Activated naive CD4-positive, alpha-beta T cell treated with Interleukin-2 at 50 U/mL for 16 hours (primary cell): ENCODE data around the gene C1QTNF4.

Experiments used
- DNase-seq: peaks from one replicate; pipeline ENCODE4 v3.0.0-alpha.2; 2020

The C1QTNF4 gene

DNA sequence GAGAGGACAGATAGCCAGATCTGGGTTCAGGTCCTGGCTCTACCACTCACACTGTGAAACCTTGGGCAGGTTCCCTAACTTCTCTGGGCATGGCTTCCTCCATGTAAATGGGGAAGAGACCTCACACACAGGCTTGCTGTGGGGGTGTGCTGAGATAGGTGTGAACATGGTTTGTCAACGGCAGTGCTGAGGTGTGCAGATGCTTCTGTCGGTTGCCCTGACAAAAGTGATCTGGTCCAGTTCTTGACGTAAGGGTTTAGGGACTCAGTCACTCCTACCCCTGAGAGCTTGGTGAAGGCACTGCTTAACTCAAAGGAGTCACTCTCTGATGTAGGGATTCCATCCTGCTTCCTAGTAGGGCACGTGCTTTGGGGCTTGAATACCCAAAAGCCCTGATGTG is 2.0 kb downstream of the C1QTNF4 start:
- DNase-seq = no peak

DNA sequence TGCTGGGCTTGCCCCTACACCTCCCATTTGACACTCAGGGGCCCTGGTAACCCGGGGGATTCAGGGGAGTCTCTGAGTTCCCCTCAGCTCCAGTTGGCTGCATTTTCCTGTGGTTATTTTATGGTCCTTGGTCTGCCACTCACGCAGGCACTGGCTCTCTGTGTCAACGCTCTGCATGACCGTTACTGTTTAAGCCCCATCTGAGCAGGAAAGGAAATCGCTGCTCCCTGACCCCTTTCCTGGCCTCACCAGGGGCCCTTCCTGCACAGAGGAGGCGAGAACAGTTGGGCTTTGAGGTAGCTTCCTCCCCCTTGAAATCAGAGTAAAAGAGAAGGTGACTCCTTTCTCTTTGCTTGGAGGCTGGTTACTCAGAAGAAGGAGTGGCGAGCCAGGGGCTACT is 2.4 kb downstream of the C1QTNF4 start:
- no peak for DNase-seq

DNA sequence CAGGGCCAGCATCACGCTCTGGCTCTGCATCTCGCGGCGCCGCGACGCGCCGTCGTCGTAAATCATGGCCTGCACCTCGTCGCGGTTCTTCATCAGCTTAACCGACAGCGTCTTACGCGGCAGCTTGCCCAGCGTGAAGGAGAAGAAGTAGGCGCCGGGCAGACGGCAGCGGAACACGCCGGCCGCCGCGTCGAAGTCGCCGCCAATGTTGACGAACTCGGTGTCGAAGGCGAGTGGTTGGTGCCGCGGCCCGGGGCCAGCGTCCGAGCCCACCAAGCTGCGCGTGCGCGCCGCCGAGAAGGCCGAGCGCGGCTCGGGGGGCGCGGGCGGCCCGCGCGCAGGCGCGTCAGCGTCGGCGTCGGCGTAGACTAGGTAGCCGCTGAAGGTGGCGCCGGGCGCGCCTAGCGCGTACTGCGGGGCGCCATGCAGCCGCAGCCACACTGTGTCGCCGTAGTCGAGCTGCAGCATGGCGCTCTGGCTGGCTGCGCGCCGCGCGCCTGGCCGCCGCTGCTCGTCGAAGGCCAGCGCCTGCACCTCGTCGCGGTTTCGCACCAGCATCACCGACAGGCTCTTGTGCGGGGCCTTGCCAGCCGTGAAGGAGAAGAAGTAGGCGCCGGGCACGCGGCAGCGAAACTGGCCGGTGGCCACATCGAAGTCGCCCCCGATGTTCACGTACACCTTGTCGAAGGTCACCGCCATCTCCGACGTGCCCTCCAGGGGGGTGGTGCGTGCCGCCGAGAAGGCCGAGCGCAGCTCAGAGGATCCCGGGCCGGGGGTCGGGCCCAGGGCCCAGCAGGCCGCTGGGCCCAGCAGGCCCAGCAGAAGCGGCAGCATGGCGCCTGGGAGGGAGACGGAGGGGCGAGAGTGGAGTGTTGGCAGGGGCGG is 4.0 kb downstream of the C1QTNF4 start:
- DNase-seq = no peak

DNA sequence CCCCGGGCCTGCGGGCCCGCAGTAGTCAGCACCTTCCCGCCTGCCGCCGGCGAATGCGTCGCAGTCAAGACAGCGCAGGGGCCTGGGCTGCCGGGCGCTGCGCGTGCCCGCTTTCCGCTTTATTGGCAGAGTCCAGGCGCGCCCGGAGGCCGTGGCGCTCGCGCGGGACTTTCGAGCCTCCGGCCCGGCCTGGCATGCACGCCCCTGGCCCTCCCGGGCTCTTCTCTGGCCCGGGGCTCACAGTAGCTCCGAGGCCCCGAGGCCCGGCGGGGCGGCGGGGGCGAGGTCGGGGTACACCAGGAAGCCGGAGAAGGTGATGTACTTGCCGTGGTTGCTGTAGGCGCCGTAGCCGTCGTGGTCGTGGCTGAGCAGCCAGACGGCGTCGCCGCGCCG is 4.6 kb downstream of the C1QTNF4 start:
- DNase-seq = no peak

DNA sequence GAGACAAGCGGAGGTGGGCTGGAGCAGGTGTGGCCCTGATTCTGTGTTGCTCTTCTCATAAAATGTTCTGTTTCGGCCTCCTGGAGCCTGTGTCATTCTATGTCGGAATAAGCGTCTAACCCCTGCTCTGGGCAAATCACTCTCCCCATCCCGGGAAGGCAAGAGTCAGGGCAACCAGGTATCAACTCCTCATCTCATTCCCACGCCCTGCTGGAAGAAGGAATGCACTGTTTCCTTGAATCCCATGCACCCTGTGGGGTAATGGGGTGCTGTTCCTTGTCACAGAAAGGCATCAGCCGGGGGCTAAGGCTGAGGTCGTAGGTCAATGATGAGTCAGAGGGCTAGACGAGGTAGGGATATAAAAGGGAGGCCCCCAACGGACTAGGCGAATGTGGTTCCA is 5.1 kb downstream of the C1QTNF4 start:
- DNase-seq = no peak

DNA sequence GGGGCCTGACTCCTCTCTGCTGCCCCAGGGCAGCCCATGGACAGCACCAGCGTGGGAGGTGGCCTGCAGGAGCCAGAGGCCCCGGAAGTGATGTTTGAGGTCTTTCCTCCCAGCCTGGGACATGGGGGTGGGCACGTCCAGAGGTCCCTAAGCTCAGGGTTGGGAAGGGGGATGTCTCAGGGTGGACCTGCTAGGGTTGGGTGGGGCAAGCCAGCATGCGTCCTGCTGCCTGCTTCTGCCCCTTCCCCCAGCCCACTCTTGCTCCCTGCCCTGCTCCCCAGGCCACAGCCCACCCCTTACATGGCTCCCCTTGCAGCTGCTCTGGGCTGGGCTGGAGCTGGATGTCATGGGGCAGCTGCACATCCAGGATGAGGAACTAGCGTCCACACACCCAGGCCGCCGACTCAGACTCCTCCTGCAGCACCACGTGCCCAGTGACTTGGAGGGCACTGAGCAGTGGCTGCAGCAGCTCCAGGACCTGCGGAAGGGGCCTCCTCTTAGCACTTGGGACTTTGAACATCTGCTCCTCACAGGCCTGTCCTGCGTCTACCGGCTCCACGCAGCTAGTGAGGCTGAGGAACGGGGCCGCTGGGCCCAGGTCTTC is 6.4 kb downstream of the C1QTNF4 start:
- no peak for DNase-seq

DNA sequence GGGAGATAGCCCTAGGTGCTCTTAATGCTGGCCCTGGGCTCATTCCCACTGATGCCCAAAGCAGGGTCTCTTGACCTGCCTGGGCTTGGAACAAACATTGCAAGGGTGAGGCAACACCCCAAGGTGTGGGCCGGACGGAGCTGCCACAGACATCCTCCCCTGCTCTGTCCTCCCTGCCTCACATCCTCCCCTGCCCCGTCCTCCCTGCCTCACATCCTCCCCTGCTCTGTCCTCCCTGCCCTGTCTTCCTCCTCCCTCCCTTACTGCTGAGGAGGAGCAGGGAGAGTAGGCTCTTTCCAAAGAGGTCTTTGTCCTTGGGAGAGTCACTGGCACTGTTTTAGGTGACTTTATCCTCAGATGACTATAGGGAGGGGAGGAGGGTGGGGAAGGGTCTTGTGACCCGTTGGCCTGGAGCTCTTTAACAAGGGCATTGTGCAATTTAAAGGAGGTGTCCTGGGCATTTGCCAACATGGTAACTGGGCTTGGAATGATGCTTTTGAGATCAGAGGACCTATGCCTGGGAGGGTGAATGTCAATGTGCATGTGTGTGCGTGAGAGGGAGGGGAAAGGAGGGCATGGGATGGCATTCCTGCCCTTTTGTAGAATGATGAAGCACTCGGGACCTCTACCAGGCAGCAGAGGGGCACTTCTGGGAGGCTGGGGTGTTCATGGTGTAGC is 7.0 kb downstream of the C1QTNF4 start:
- no peak for DNase-seq

DNA sequence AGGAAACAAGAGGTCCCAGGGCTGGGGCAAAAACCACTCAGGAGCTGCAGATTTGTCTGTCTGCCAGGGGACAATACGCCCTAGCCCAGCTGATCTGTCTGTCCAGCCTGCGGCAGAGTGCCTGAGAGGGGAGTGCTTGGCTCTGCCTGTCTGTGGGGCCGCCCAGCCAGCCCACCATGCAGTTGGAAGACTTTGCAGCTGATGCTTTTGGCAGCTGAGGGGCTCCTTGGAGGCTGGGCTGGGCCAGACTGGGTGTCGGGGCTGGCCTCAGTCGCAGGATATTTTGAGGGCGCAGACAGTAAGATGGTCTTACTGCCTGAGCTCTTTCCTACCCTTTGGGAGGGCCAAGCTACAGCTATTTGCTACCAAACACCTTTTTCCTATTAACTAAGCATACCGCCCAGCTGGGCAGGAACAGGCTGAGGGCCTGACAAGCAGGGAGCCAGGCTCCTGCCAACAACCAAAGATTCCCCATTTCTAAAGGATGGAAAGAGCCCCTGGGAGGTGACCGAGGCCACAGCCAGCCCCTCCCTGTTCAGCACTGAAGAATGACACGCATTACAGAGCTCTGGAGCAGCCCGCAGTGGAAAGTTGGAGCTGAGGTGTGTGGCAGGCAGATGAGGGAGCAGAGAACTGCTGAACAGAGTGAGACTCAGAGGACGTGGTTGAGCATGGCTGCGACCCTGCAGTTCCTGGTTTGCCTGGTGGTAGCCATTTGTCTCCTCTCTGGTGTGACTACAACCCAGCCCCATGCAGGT is 7.9 kb downstream of the C1QTNF4 start, which contains the start of gene FAM180B:
Gene FAM180B, plus strand, starts transcription at position 581 of the 758 bp plus-strand sequence. Its CDS starts 91 bp downstream, at position 672.
- DNase-seq = no peak

DNA sequence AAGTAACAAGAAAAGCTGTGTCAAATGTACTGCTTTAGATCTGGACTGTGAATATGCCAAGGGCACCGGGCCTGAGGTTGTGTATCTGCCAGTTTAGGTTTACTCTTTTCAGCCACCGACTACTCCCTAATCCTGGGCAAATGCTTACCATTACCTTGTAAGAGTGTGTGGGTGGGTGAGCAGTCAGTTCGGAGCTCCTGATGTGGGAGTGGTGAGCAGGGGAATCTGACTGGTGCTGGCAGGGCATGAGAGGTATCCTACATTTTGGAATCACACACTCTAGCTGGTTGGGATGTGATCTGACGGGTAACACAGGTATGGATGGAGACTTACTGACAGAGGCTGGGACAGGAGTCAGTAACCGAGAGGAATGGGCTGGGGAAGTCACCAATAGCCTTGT is 10.4 kb downstream of the C1QTNF4 start:
- DNase-seq = no peak

DNA sequence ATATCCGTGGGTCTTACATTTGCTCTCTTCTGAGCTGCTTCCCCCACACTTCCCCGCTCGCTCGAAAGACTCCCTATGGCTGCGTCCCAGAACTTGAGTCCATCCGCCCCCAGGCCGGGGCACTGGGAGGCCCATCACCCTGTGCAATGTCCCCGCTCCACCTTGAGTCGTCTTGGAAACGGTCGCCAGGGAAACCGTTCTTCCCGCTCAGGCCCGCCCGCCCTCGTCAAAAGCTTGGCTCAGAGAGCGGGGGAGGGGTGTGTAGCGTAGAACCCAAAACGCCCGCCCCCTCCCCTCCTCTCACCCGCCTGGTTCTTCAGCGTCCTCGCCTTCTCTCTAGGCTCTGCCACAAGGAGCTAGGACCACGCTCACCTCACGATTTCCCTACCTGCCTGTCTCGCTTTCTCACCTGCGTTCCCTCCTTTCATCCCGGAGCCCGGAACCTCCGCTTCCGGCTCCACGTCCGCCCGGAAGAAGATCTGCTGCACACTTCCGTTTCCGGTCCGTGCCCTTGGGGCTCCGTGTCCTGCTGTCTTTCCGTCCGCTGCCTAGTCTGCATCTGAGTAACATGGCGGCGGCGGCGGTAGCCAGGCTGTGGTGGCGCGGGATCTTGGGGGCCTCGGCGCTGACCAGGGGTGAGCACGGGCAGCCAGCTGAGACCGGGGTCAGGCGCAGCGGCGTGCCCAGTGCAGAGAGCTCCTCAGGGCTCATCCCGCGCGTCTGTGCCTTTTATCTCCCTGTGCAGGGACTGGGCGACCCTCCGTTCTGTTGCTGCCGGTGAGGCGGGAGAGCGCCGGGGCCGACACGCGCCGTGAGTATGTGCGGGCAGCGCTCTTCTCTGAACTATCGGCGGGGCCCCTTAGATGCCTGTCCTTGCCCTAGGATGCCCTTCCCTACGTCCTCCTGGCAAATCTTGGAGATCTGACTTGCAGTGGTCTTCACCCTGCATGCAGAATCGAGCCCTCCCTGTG is 15.4 kb downstream of the C1QTNF4 start, which contains the start of the genes KBTBD4 and NDUFS3:
Gene KBTBD4, minus strand, starts transcription at position 447 of the 971 bp plus-strand sequence. Its CDS starts 19 bp downstream, at position 428.
Gene NDUFS3, plus strand, starts transcription at position 551 of the 971 bp plus-strand sequence. Its CDS starts 18 bp downstream, at position 569.
- DNase-seq = peak; percentile 89

DNA sequence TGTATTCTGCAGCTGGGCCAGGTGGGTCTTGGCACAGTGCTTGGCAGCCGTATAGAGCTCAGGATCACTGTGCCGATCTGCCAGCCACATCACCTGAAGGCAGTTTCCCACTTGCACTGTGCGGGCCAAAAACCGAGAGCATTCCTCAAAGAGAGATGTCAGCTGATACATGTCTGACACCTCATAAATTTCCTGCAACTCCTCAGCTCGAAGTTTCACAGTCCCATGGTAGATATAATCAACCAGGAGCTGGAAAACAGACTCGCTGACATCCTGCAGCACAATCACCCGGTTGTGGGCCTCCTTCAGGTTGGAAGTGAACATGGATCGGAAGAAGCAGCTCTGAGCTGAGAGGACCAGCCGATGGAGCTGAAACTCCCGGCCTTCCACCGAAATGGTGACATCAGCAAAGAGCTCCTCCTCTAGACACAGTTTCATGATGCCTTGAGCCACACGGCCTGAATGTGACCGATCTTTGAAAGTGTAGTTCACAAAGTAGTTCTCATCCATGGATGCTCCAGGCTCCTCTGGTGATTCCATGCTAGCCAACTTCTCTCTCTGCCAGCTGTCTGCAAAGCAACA is 16.7 kb downstream of the C1QTNF4 start:
- no peak for DNase-seq

DNA sequence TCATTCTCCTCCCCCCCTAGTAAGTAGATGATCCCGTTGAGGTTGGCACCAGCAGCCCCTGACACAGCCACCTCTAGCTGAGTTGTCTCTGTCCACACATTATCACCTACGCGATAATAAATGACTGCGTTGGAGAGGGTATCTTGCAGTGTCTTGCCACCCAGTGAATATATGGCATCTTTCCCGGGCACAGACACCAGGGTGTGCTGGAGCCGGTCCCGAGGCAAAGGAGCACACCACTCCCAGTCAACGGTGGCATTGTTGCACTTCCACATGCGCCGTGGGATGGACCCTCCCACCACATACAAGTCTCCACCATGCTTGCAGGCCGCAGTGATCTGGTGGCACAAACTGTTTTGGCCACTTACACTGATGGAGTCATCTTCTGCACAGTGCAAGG is 20.9 kb downstream of the C1QTNF4 start:
- no peak for DNase-seq

DNA sequence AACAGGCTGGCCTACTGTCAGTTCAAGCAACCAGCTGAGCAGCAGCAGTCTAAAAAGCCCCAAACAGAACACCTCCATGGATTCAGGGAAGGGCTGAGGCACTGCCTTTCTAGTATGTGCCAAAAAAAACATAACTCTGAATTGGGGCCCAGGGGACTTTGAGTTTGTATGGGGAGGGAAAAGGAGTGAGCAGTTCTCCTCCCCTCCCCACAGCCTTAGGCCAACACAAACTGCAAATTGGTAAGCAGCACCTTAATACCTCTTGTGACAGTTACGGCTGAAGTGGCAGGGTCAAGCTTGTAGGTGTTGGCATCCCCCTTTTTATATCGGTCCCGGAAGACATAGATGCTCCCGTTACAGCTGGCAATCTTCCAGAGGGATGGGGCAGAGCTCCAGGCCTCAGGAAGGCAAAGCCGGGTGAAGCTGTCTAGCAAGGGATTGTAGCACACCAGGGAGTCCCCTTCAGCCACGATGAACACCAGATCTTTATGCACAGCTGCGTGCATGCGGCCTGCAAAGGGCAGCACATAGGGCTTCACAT is 21.4 kb downstream of the C1QTNF4 start:
- DNase-seq = no peak

DNA sequence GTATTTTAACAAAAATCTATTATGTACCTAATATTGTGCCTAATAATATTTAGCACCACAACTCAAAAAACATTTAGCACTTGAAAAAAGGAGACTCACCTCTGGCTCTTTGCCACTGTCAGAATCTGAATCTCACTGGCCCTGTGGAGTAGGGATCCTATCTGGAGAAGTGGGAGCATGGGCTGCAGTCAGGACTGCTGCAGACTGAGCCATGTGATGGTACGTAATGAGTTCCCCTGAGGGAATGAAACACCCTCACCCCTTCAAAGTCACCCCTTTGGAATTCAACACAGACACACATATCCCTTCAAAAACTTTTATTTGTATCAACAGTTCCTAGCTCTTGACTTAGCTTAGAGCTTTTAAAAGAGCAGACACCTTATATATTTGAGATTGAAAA is 22.3 kb downstream of the C1QTNF4 start:
- no peak for DNase-seq

DNA sequence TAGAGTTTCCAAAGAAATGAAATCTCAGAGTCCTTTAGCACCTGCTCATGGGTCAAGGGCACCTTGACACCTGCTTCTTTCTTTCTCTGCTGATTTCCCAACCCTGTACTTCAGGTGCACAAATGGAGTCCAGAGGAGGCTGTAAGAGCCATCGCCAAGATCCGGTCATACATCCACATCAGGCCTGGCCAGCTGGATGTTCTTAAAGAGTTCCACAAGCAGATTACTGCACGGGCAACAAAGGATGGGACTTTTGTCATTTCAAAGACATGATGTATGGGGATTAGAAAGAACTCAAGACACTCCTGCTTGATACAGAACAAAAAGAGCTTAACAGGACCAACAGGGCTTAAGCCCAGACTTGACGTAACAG is 22.9 kb downstream of the C1QTNF4 start:
- no peak for DNase-seq

DNA sequence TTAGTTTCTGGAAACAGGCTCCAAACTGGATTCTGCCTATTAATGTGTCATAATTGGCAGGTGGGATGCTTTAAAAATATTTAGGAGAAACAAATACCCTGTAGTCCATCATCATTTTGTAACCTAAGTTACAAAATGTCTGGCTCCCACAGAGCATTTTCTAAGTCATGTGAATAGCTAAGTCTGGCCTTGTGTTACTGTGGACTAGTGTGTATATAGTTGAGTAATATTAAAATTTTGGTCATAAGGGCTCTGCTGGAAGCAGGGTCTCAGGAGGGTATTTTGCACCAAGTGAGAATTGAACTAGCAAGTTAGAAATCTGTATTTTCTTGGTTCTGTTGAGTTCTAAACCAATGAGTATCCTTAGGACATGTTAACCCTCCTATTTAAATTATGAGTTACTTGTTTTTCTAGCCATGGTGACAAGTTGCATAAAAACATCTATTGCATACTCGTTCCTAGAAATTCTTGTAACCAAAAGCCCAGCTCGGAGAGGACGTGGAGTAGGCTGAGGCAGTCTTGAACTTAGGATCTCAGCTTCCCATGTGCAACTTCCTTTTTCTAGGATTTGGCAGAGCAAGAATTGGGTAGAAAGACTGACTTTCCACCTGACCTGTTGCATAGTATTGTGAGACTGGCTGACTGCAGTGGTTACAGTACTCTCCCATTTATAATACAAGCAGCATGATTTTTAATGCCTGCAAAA is 23.4 kb downstream of the C1QTNF4 start:
- no peak for DNase-seq

DNA sequence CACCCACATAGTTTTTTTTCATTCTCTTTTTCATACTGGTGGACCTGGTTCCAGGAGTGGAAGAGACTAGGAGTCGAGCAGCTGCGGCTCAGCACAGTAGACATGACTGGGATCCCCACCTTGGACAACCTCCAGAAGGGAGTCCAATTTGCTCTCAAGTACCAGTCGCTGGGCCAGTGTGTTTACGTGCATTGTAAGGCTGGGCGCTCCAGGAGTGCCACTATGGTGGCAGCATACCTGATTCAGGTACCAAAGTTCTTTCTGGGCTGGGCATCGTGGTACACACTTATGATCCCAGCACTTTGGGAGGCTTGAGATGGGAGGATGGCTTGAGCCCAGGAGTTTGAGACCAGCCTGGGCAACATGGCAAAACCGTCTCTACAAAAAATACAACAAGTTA is 24.6 kb downstream of the C1QTNF4 start:
- DNase-seq = no peak

DNA sequence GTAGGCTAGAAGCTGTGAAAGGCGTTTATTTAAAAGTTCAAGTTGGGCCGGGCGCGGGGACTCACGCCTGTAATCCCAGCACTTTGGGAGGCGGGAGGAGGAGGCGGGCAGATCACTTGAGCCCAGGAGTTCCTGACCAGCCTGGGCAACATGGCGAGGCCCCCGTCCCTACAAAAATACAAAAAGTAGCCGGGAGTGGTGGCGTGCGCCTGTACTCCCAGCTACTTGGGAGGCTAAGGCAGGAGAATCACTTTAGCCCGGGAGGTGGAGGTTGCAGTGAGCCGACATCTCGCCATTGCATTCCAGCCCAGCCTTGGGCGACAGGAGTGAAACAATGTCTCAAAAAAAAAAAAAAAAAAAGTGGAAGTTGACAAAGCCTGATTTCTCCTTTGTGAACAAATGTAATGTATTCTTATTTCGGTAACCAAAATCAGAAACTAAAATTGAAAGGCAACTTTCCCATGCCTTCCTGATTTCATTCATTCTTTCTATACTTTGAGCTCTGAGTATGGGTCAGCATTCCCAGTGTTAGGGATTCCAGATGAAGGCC is 28.0 kb downstream of the C1QTNF4 start:
- no peak for DNase-seq

DNA sequence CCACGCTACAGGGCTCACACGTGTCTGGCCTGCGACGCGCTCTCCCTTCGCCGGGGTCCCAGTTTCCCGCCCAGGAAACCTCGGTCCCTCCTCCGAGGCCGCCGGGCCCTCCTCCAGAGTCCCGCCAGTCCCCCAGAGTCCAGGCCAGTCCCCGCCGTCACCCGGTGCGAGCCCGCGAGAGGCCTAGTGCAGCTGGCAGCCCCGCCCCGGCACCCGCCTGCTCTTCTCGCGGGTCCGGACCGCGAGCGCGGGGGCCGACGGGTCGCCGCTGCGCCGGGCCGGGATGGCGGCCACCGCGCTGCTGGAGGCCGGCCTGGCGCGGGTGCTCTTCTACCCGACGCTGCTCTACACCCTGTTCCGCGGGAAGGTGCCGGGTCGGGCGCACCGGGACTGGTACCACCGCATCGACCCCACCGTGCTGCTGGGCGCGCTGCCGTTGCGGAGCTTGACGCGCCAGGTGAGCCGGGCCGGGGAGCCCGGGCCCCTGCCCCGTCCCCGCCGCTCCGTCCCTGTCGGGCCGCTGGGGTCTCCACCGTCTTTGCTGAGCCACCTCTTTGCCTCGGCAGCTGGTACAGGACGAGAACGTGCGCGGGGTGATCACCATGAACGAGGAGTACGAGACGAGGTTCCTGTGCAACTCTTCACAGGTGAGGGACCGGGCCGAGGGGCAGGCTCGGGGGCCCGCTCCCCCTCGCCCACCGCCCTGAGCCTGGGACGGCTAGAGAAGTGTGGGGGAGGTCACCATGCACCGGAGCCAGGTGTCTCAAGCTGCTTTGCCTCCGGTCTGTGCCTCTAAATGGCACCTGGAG is 28.7 kb downstream of the C1QTNF4 start, which contains the start of gene PTPMT1:
Gene PTPMT1, plus strand, starts transcription at position 260 of the 809 bp plus-strand sequence. Its CDS starts 24 bp downstream, at position 284.
- peak; percentile 69 for DNase-seq
